HCT116 (cell line): ENCODE data around the gene SIRPB2. TPM values are rescaled to one million over a fixed set of nuclear protein-coding genes. Genes with fewer than 3 reads are reported as not detected.
A peak's percentile ranks its signal among the peaks of the same experiment; 100 is the strongest.

ENCODE experiments used
- ATAC-seq: fragments of 200-7000 bp; cut with Tn5 transposase; 2 replicates; pipeline ENCODE4 v1.9.1; 2020; ENCODE audit warnings: mild to moderate bottlenecking, moderate library complexity
- Bru-seq: library from RNA; stranded (reverse); fragments of 400-500 nt; gene quantifications from one replicate; lab custom pipeline; 2021; lab: Mats Ljungman, UMichigan
- BruChase-seq, 2 experiments: library from RNA; stranded (reverse); fragments of 400-500 nt; gene quantifications; one replicate each; lab custom pipeline; 2021; lab: Mats Ljungman, UMichigan
- BruUV-seq: library from RNA; stranded (reverse); fragments of 400-500 nt; replicated peaks from 2 replicates; lab custom pipeline; 2021; lab: Mats Ljungman, UMichigan
- CTCF ChIA-PET: fragments of 300-600 bp; sonication (Branson Sonifier 250); formaldehyde crosslinking; loops from one replicate; lab custom pipeline; 2021; ENCODE audit warnings: antibody characterized with exemption; lab: Charles Lee
- POLR2A ChIA-PET: fragments of 300-600, 350-600 bp; sonication (Branson Sonifier 250); formaldehyde crosslinking; loops from one replicate; lab custom pipeline; 2021; ENCODE audit warnings: antibody characterized with exemption; lab: Charles Lee
- RAD21 ChIA-PET, 2 experiments: fragments of 300-600 bp; sonication (Branson Sonifier 250); formaldehyde crosslinking; loops; one replicate each; lab custom pipeline; 2023; ENCODE audit warnings: low total read pairs in 2 of 2; ENCODE audit not compliant: uncharacterized antibody in 2 of 2, unreplicated experiment in 2 of 2, low non-redundant PET in 1 of 2; lab: Charles Lee
- DNase-seq: peaks from one replicate; pipeline ENCODE4 v3.0.0-alpha.2; 2010; ENCODE audit warnings: low read depth, low spot score
- H2AFZ ChIP-seq: fragments of 200-600 bp; shearing (Covaris generic), sonication (generic); 2 replicates; pipeline ENCODE4 v1.6.1; 2017; ENCODE audit warnings: low read depth, mixed run types, mixed read lengths, antibody characterized with exemption, low read length; ENCODE audit not compliant: poor library complexity, severe bottlenecking
- H3K27ac ChIP-seq: 2 replicates; pipeline ENCODE4 v1.5.1; 2012; ENCODE audit warnings: low read depth, low read length
- H3K27me3 ChIP-seq: fragments of 200-600 bp; sonication (generic); 2 replicates; pipeline ENCODE4 v1.6.1; 2016; ENCODE audit warnings: mixed run types, low read length, mixed read lengths; ENCODE audit not compliant: insufficient read depth
- H3K36me3 ChIP-seq, 2 experiments: fragments of 200-500 bp in 1 of 2; fragments of 200-600 bp in 1 of 2; sonication (Bioruptor generic) in 1 of 2; sonication (generic) in 1 of 2; 2 replicates each; pipeline versions ENCODE4 v1.5.1 to v1.6.1; 2014 to 2016; ENCODE audit warnings: low read length in 2 of 2, inconsistent platforms in 1 of 2, mixed read lengths in 1 of 2, mixed run types in 1 of 2; ENCODE audit not compliant: insufficient read depth in 2 of 2, control insufficient read depth in 1 of 2
- H3K4me1 ChIP-seq, 2 experiments: fragments of 200-600 bp in 1 of 2; sonication (generic) in 1 of 2; 2 replicates each; pipeline versions ENCODE4 v1.5.1 to v1.6.1; 2012 to 2017; ENCODE audit warnings: low read length in 2 of 2, inconsistent platforms in 1 of 2, mild to moderate bottlenecking in 1 of 2, mixed read lengths in 1 of 2, mixed run types in 1 of 2, moderate library complexity in 1 of 2; ENCODE audit not compliant: insufficient read depth in 2 of 2, control insufficient read depth in 1 of 2
- H3K4me2 ChIP-seq: fragments of 200-600 bp; sonication (generic); 2 replicates; pipeline ENCODE4 v1.6.1; 2017; ENCODE audit warnings: mixed run types, low read length, mixed read lengths
- H3K4me3 ChIP-seq, 2 experiments: fragments of 200-600 bp in 1 of 2; sonication (generic) in 1 of 2; replicated peaks in 1 of 2; 2 replicates each; pipeline ENCODE4 v1.5.1; 2011 to 2016; ENCODE audit warnings: low read length in 2 of 2, control low read depth in 1 of 2, low read depth in 1 of 2, mild to moderate bottlenecking in 1 of 2, mixed read lengths in 1 of 2, mixed run types in 1 of 2
- H3K79me2 ChIP-seq: fragments of 200-600 bp; sonication (generic); 2 replicates; pipeline ENCODE4 v1.6.1; 2017; ENCODE audit warnings: mild to moderate bottlenecking, mixed run types, low read length, moderate library complexity, mixed read lengths; ENCODE audit not compliant: insufficient read depth
- H3K9ac ChIP-seq: fragments of 200-600 bp; sonication (generic); 2 replicates; pipeline ENCODE4 v1.6.1; 2016; ENCODE audit warnings: low read length, mixed read lengths
- H3K9me2 ChIP-seq: fragments of 200-600 bp; sonication (generic), shearing (Covaris generic); 2 replicates; pipeline ENCODE4 v1.6.1; 2017; ENCODE audit warnings: mixed run types, mild to moderate bottlenecking, moderate library complexity; ENCODE audit not compliant: insufficient read depth
- H3K9me3 ChIP-seq, 2 experiments: fragments of 200-500 bp in 1 of 2; fragments of 200-600 bp in 1 of 2; sonication (Bioruptor generic) in 1 of 2; sonication (generic) in 1 of 2; 2 replicates each; pipeline ENCODE4 v1.6.1; 2014 to 2017; ENCODE audit warnings: low read length in 2 of 2, mixed read lengths in 2 of 2, inconsistent platforms in 1 of 2, low read depth in 1 of 2, mild to moderate bottlenecking in 1 of 2, mixed run types in 1 of 2, moderate library complexity in 1 of 2; ENCODE audit not compliant: control insufficient read depth in 1 of 2, insufficient read depth in 1 of 2
- H4K20me1 ChIP-seq: fragments of 200-600 bp; sonication (generic), shearing (Covaris generic); 2 replicates; pipeline ENCODE4 v1.6.1; 2017; ENCODE audit warnings: mixed run types, mild to moderate bottlenecking, moderate library complexity; ENCODE audit not compliant: insufficient read depth
- CTCF ChIP-seq, 3 experiments: fragments of 200-600 bp in 1 of 3; sonication (generic) in 1 of 3; IDR thresholded peaks in 2 of 3; conservative IDR thresholded peaks in 1 of 3; 2 replicates each; pipeline ENCODE4 v1.5.1; 2012 to 2017; ENCODE audit warnings: low read depth in 2 of 3, low read length in 2 of 3, antibody characterized with exemption in 1 of 3, borderline replicate concordance in 1 of 3, control low read depth in 1 of 3, mild to moderate bottlenecking in 1 of 3, mixed read lengths in 1 of 3, mixed run types in 1 of 3, moderate library complexity in 1 of 3; ENCODE audit not compliant: insufficient read depth in 1 of 3
- EZH2phosphoT487 ChIP-seq: fragments of 200-600 bp; IDR thresholded peaks from 2 replicates; pipeline ENCODE4 v1.6.1; 2018; ENCODE audit warnings: antibody characterized with exemption, borderline replicate concordance
- FOSL1 ChIP-seq: IDR thresholded peaks from 2 replicates; pipeline ENCODE4 v1.6.1; 2012; ENCODE audit warnings: low read depth
- JUND ChIP-seq: IDR thresholded peaks from 2 replicates; pipeline ENCODE4 v1.6.1; 2012
- RAD21 ChIP-seq: IDR thresholded peaks from 2 replicates; pipeline ENCODE4 v1.6.1; 2012; ENCODE audit warnings: low read depth, mild to moderate bottlenecking
- SRF ChIP-seq: IDR thresholded peaks from 2 replicates; pipeline ENCODE4 v1.6.1; 2012; ENCODE audit warnings: low read depth
- TCF7L2 ChIP-seq: IDR thresholded peaks from 2 replicates; pipeline ENCODE4 v1.7.0; 2011; ENCODE audit warnings: borderline replicate concordance, inconsistent platforms; ENCODE audit not compliant: insufficient read depth, insufficient read length; ENCODE audit errors: extremely low read depth
- ZBTB33 ChIP-seq: IDR thresholded peaks from 2 replicates; pipeline ENCODE4 v1.6.1; 2011; ENCODE audit warnings: mild to moderate bottlenecking, low read length, moderate library complexity; ENCODE audit not compliant: insufficient replicate concordance; ENCODE audit errors: extremely low read depth
- ZFX ChIP-seq: fragments of 450-650 bp; IDR thresholded peaks from 2 replicates; pipeline ENCODE4 v1.6.1; 2017
- intact Hi-C: fragments of 100-400 bp; cut with micrococcal nuclease; formaldehyde crosslinking; loops from 2 replicates; pipeline ENCODE4 v1.10.0; 2022
- long read RNA-seq: library from polyadenylated mRNA; unstranded; transcript quantifications from one replicate; pipeline ENCODE4 v2.0.0, GENCODE V29; 2021; ENCODE audit not compliant: unreplicated experiment
- polyA plus RNA-seq: library from polyadenylated mRNA; unstranded; fragments of >200 nt; gene quantifications from 2 replicates; pipeline ENCODE4 v1.2.1, GENCODE V29; 2012; ENCODE audit warnings: missing spikeins
- total RNA-seq: library from RNA; stranded (reverse); gene quantifications from one replicate; pipeline ENCODE4 v1.2.1, GENCODE V29; 2021; ENCODE audit not compliant: unreplicated experiment

SIRPB2 gene
- total RNA-seq (not detected), Bru-seq, nascent RNA (percentile 10 among the genes with signal in this experiment), BruChase-seq, experiment 1, labeled RNA remaining after a 6-hour chase (not detected), BruChase-seq, experiment 2, labeled RNA remaining after a 2-hour chase (not detected)
- not detected in 2 replicates for polyA plus RNA-seq
- long read RNA-seq, result 0 reads

DNA sequence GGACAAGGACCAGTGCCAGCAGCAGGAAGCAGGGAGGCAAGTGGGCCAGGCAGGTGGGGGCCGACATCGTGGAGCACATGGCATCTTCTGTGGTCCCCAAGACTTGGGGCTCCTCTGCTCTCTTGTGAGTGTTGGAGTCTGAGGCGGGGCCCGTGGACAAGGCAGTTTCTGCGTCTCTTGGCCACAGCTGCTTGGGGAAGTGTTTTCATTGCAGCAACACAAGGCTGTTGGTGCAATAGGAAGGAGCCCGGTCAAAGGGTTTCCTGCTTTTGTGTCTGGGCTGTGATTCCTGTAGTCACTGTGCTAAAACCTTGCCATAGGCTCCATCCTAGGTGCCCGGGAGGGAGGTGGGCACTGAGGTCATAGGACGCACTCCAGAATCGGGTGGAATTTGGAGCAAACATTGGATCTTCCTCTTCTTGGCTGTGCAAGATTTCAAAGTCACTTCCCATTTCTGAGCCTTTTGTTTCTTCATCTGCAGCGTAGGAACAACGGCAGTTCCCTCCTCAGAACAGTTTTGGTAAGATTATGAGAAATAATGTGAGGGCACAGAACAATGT, at the start of gene SIRPB2:
Gene SIRPB2, minus strand, starts transcription at position 140 of the 560 bp plus-strand sequence. Its CDS starts 61 bp downstream, at position 79.
- intact Hi-C loops, result no loop called here
- RAD21 ChIA-PET, result no interaction called here

More for the DNA sequence above, at the start of gene SIRPB2:
- Histone ChIP-seq H3K79me2 (no peaks in the 10 kb centered on the region), H3K4me3 (no peak within 1 kb of the TSS), H3K9me2 (no peaks in the 10 kb centered on the region), H3K9ac (no peak within 1 kb of the TSS), H3K9me3 (no peaks in the 10 kb centered on the region; a peak in 1 of 4 replicates), H4K20me1 (no peaks in the 10 kb centered on the region), H3K36me3 (no peaks in the 10 kb centered on the region), H3K4me2 (peak within 1 kb of the TSS; percentile 62), H3K27ac (no peak within 1 kb of the TSS), H2AFZ (no peak within 1 kb of the TSS), H3K4me1 (peaks cover 0 to 18% of the 10 kb centered on the region in 2 experiments; a peak in 2 of 4 replicates), H3K27me3 (no peaks in the 10 kb centered on the region)
- BruUV-seq, result no TSS peak
- no peak for DNase-seq
- CTCF ChIA-PET, result interaction anchor here (2.7 kb wide), 1 partner anchor 13 kb away, joined by 17 read pairs; no protein-coding TSS in a partner anchor
- no peak for TF ChIP-seq SRF
- TF ChIP-seq ZBTB33, result no peak
- no peak for TF ChIP-seq ZFX
- no peak for TF ChIP-seq EZH2phosphoT487
- no peak for TF ChIP-seq FOSL1
- no peak for TF ChIP-seq TCF7L2
- no peak for TF ChIP-seq CTCF (IDR thresholded peaks at IDR 0.05 in 2 of 3, conservative IDR thresholded peaks at IDR 0.05 in 1 of 3; ENCODE audit: borderline replicate concordance in 1 of 3, insufficient read depth in 1 of 3, low read depth in 2 of 3, low read length in 2 of 3)
- TF ChIP-seq JUND, result no peak
- TF ChIP-seq RAD21, result no peak
- no peak for ATAC-seq
- POLR2A ChIA-PET, result no interaction called here
